HG02938 (cell line): ENCODE measurements around the gene SKIL.

ENCODE experiments used
- ATAC-seq: cut with Tn5 transposase; IDR thresholded peaks from one replicate; pipeline ENCODE4 v1.9.1; 2021; ENCODE audit warnings: mild to moderate bottlenecking, moderate library complexity; ENCODE audit not compliant: unreplicated experiment

Gene SKIL

GRCh38 chr3:170346481-170347392 lies 10.8 kb upstream of the SKIL start:
- ATAC-seq = peak; percentile 60

- peak; percentile 44 for ATAC-seq
These were observed 6.8 kb upstream of the SKIL start for GRCh38 chr3:170350515-170351413.

GRCh38 chr3:170352936-170353335 lies 4.6 kb upstream of the SKIL start:
- peak; percentile 17 for ATAC-seq

GRCh38 chr3:170353485-170353884 lies 4.0 kb upstream of the SKIL start:
- no peak for ATAC-seq

GRCh38 chr3:170354760-170355159 lies 2.8 kb upstream of the SKIL start:
- ATAC-seq = no peak

GRCh38 chr3:170355738-170356595 lies 1.5 kb upstream of the SKIL start:
- ATAC-seq = peak; percentile 18

- ATAC-seq = peak; percentile 23
These were observed 829 bp upstream of the SKIL start for GRCh38 chr3:170356596-170357175.

GRCh38 chr3:170358042-170359010 lies 811 bp downstream of the SKIL start:
- ATAC-seq = peak; percentile 20

GRCh38 chr3:170359178-170359704 lies 1.7 kb downstream of the SKIL start:
- no peak for ATAC-seq

- no peak for ATAC-seq
These were observed 3.0 kb downstream of the SKIL start for GRCh38 chr3:170360466-170360865.

- no peak for ATAC-seq
These were observed 3.4 kb downstream of the SKIL start for GRCh38 chr3:170360916-170361315.

GRCh38 chr3:170361711-170362110 lies 4.2 kb downstream of the SKIL start:
- ATAC-seq = no peak

GRCh38 chr3:170363471-170363994 lies 6.0 kb downstream of the SKIL start:
- ATAC-seq = no peak

GRCh38 chr3:170364965-170365364 lies 7.5 kb downstream of the SKIL start:
- no peak for ATAC-seq

- ATAC-seq = no peak
These were observed 10.3 kb downstream of the SKIL start for GRCh38 chr3:170367797-170368196.

GRCh38 chr3:170368921-170369320 lies 11.4 kb downstream of the SKIL start:
- no peak for ATAC-seq

GRCh38 chr3:170372190-170372879 lies 14.8 kb downstream of the SKIL start:
- ATAC-seq = no peak

- no peak for ATAC-seq
These were observed 26.1 kb downstream of the SKIL start for GRCh38 chr3:170383567-170383966.
